Caco-2 (cell line): Measurements from ENCODE around the gene BCAN. TPM values are rescaled to one million over a fixed set of nuclear protein-coding genes. Genes with fewer than 3 reads are reported as not detected.
A peak's percentile ranks its signal among the peaks of the same experiment; 100 is the strongest.

ENCODE experiments used
- BruUV-seq: library from RNA; stranded (reverse); fragments of 400-500 nt; replicated peaks from 2 replicates; lab custom pipeline; 2021; lab: Mats Ljungman, UMichigan
- CTCF ChIA-PET: fragments of 300-600 bp; sonication (Branson Sonifier 250); formaldehyde crosslinking; loops from one replicate; lab custom pipeline; 2022; ENCODE audit warnings: antibody characterized with exemption; lab: Charles Lee
- POLR2A ChIA-PET: fragments of 300-600 bp; sonication (Branson Sonifier 250); formaldehyde crosslinking; loops from one replicate; lab custom pipeline; 2022; ENCODE audit warnings: antibody characterized with exemption; lab: Charles Lee
- DNase-seq, 2 experiments: peaks; one replicate each; pipeline versions ENCODE4 v3.0.0 to v3.0.0-alpha.2; 2020 to 2022
- H3K27me3 ChIP-seq: replicated peaks from 2 replicates; pipeline ENCODE4 v1.6.0; 2011; ENCODE audit warnings: low read length; ENCODE audit not compliant: control insufficient read depth, insufficient read depth
- H3K36me3 ChIP-seq: 2 replicates; pipeline ENCODE4 v1.5.1; 2011; ENCODE audit warnings: low read length; ENCODE audit not compliant: control insufficient read depth, insufficient read depth
- H3K4me1 ChIP-seq: fragments of 250-450 bp; sonication (Bioruptor Pico); 2 replicates; pipeline ENCODE4 v1.5.1; 2020; ENCODE audit warnings: mild to moderate bottlenecking
- H3K4me3 ChIP-seq: 2 replicates; pipeline ENCODE4 v1.5.1; 2011; ENCODE audit warnings: low read depth, mild to moderate bottlenecking, control low read depth, low read length
- H3K9me3 ChIP-seq: fragments of 250-450 bp; sonication (Bioruptor Pico); 2 replicates; pipeline ENCODE4 v1.5.1; 2020; ENCODE audit warnings: mild to moderate bottlenecking, moderate library complexity
- H3K27ac Mint-ChIP-seq: one replicate; pipeline ENCODE4 v1.8.0; 2022; ENCODE audit warnings: mixed read lengths; ENCODE audit not compliant: unreplicated experiment
- H3K27me3 Mint-ChIP-seq: one replicate; pipeline ENCODE4 v1.8.0; 2022; ENCODE audit warnings: mixed read lengths; ENCODE audit not compliant: insufficient read depth, unreplicated experiment
- H3K36me3 Mint-ChIP-seq: one replicate; pipeline ENCODE4 v1.8.0; 2022; ENCODE audit warnings: mild to moderate bottlenecking, mixed read lengths; ENCODE audit not compliant: insufficient read depth, unreplicated experiment
- H3K4me1 Mint-ChIP-seq: one replicate; pipeline ENCODE4 v1.8.0; 2022; ENCODE audit warnings: low read depth, mixed read lengths; ENCODE audit not compliant: unreplicated experiment
- H3K4me3 Mint-ChIP-seq: one replicate; pipeline ENCODE4 v1.8.0; 2022; ENCODE audit warnings: mild to moderate bottlenecking, moderate library complexity, mixed read lengths; ENCODE audit not compliant: unreplicated experiment
- H3K9me3 Mint-ChIP-seq: one replicate; pipeline ENCODE4 v1.8.0; 2022; ENCODE audit warnings: mixed read lengths; ENCODE audit not compliant: unreplicated experiment
- CTCF ChIP-seq, 2 experiments: fragments of 200-600 bp in 1 of 2; IDR thresholded peaks; 1 replicate in 1 of 2; 2 replicates in 1 of 2; pipeline versions ENCODE4 v1.5.1 to v1.8.0; 2011 to 2022; ENCODE audit warnings: antibody characterized with exemption in 1 of 2, control low read depth in 1 of 2, inconsistent platforms in 1 of 2, low read depth in 1 of 2, low read length in 1 of 2, mild to moderate bottlenecking in 1 of 2, moderate library complexity in 1 of 2; ENCODE audit not compliant: insufficient read depth in 1 of 2, severe bottlenecking in 1 of 2, unreplicated experiment in 1 of 2
- intact Hi-C: fragments of 100-400 bp; cut with micrococcal nuclease; formaldehyde crosslinking; loops from one replicate; pipeline ENCODE4 v1.10.0; 2022; ENCODE audit not compliant: unreplicated experiment
- total RNA-seq: library from RNA; stranded (reverse); gene quantifications from 2 replicates; pipeline ENCODE4 v1.2.3, GENCODE V29; 2022

Gene BCAN
- total RNA-seq, 1 experiment from 2014 or later: not detected

- Histone ChIP-seq H3K9me3 (no peaks in the 10 kb centered on the region), H3K4me3 (peak overlapping the region; percentile 19), H3K4me1 (peaks cover 43% of the 10 kb centered on the region), H3K36me3 (no peaks in the 10 kb centered on the region), H3K27me3 (no peaks in the 10 kb centered on the region)
- peak overlapping the region; percentile 92 for H3K27ac Mint-ChIP-seq
- H3K4me1 Mint-ChIP-seq: peaks cover 51% of the 10 kb centered on the region
- POLR2A ChIA-PET: interaction anchor here (0.6 to 1.9 kb wide), 2 partner anchors 16 to 82 kb away, joined by 3 to 28 read pairs; partner anchors contain the start of gene NES
- intact Hi-C loops: loop anchor here (1.0 kb wide), 1 partner anchor 18 kb away; no protein-coding TSS in a partner anchor
- no peaks in the 10 kb centered on the region for H3K9me3 Mint-ChIP-seq
- peak; percentile 98 for TF ChIP-seq CTCF (IDR thresholded peaks at IDR 0.05; ENCODE audit: insufficient read depth in 1 of 2, low read depth in 1 of 2, low read length in 1 of 2, severe bottlenecking in 1 of 2, unreplicated experiment in 1 of 2)
- peaks cover 1% of the 10 kb centered on the region for H3K27me3 Mint-ChIP-seq
- H3K4me3 Mint-ChIP-seq: peak overlapping the region; percentile 77
- peak; percentile 95 to 97 for DNase-seq
- BruUV-seq: no TSS peak
- CTCF ChIA-PET: interaction anchor here (0.6 to 3.1 kb wide), 16 partner anchors 17 to 203 kb away, joined by 3 to 61 read pairs (median 5); partner anchors contain the start of genes CRABP2, ISG20L2, METTL25B and MRPL24
- peaks cover 4% of the 10 kb centered on the region for H3K36me3 Mint-ChIP-seq
Measured at GRCh38 chr1:156659988-156660751, 18.3 kb downstream of the BCAN start.

GRCh38 chr1:156660752-156661112, 18.8 kb downstream of the BCAN start:
- no peak for DNase-seq

More at GRCh38 chr1:156660752-156661112, 18.8 kb downstream of the BCAN start:
- intact Hi-C loops: loop anchor here (1.0 kb wide), 1 partner anchor 18 kb away; no protein-coding TSS in a partner anchor
- peaks cover 48% of the 10 kb centered on the region for H3K4me1 ChIP-seq
- Mint-ChIP-seq H3K27ac (peak overlapping the region; percentile 92), H3K27me3 (no peaks in the 10 kb centered on the region), H3K9me3 (no peaks in the 10 kb centered on the region), H3K4me1 (peaks cover 56% of the 10 kb centered on the region), H3K4me3 (peak overlapping the region; percentile 77), H3K36me3 (peaks cover 4% of the 10 kb centered on the region)
- TF ChIP-seq CTCF (IDR thresholded peaks at IDR 0.05; ENCODE audit: insufficient read depth in 1 of 2, low read depth in 1 of 2, low read length in 1 of 2, severe bottlenecking in 1 of 2, unreplicated experiment in 1 of 2): no peak
- TSS peak; percentile 84 for BruUV-seq
- no peaks in the 10 kb centered on the region for H3K36me3 ChIP-seq
- ChIA-PET CTCF (interaction anchor here (0.6 to 3.1 kb wide), 13 partner anchors 9 to 267 kb away, joined by 3 to 61 read pairs (median 5); partner anchors contain the start of genes CRABP2, ISG20L2, METTL25B and NES), POLR2A (interaction anchor here (0.6 to 1.9 kb wide), 2 partner anchors 16 to 81 kb away, joined by 3 to 28 read pairs; partner anchors contain the start of gene NES)
- H3K4me3 ChIP-seq: peak overlapping the region; percentile 18
- no peaks in the 10 kb centered on the region for H3K27me3 ChIP-seq
- H3K9me3 ChIP-seq: no peaks in the 10 kb centered on the region
